ENCODE data around the gene MYCN. TPM values are rescaled to one million over a fixed set of nuclear protein-coding genes. Genes with fewer than 3 reads are reported as not detected.
"Not testable (repeated sequence)": the region's sequence is repeated elsewhere in the genome, so short reads cannot be mapped to it uniquely, and the experiment has no call there.

Gene MYCN
- total RNA-seq, 1 donor from 2014 or later: not detected

DNA sequence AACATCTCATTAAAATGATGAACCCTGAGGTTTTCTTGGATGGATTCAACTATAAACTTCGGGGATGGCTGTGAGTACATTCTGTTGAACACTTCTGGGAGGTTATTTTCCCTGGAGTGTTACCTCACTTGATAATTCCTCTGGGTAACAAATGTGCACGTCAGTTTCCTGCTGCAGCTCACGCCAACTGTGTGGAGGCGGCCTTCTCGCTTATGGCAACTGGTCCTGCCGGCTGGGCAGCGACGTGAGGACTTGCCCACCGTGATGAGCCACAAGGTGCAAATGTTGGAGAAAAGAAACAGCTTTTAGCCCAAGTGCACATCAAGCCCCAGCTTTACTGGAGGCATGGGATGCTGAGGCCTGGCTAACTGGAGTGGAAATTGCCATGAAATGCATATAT, 15.9 kb downstream of the MYCN start:
- H3K27me3 Mint-ChIP-seq (ENCODE audit: insufficient read depth): peaks cover 9% of the 10 kb centered on the region
- intact Hi-C loops (cut with micrococcal nuclease): no loop called here
- no peaks in the 10 kb centered on the region for H3K4me1 Mint-ChIP-seq (ENCODE audit: low read depth)
- DNase-seq (ENCODE audit: low spot score): no peak
- H3K4me3 Mint-ChIP-seq: no peak overlapping the region
- H3K9me3 Mint-ChIP-seq: no peaks in the 10 kb centered on the region
- no peak overlapping the region for H3K27ac Mint-ChIP-seq
- no peaks in the 10 kb centered on the region for H3K36me3 Mint-ChIP-seq (ENCODE audit: low read depth)

DNA sequence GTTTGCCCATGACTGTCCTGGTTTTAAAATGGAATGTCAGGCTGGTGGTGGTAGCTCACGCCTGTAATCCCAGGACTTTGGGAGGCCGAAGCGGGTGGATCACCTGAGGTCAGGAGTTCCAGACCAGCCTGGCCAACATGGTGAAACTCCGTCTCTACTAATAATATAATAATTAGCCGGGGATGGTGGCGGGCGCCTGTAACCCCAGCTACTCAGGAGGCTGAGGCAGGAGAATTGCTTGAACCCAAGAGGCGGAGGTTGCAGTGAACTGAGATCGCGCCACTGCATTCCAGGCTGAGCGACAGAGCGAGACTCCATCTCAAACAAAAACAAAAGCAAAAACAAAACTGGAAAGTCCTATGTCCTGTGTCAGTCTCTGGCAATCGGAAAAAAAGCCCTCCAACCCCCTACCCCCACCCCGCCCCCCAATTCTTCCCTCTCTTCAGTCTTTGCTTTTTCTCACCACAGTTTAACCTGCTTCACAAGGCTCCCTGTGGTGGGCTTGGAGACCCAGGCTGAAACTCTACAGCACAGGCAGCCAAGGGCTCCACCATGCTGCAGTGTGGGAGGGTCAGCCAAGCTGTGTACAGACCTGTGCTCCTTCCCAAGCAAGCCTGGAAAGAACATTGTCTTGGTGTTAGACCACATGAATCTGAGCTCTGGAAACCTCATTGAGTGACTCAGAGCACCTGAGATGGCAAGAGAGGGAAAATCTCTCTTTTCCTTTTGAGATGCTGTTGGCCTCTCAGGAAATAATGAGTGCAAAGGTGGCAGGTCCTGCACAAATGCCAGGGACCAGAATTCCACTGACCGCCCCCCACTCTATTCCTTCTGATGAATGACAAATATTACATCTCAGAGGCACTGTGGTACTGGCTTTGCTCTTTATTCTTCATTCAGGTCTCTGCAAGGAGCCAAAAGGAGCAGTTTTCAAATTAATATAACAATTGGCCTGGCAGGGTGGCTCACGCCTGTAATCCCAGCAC, 16.7 kb downstream of the MYCN start:
- no peaks in the 10 kb centered on the region for H3K9me3 Mint-ChIP-seq
- no peaks in the 10 kb centered on the region for H3K36me3 Mint-ChIP-seq (ENCODE audit: low read depth)
- no peak for DNase-seq (ENCODE audit: low spot score)
- H3K4me1 Mint-ChIP-seq (ENCODE audit: low read depth): no peaks in the 10 kb centered on the region
- H3K4me3 Mint-ChIP-seq: no peak overlapping the region
- peaks cover 9% of the 10 kb centered on the region for H3K27me3 Mint-ChIP-seq (ENCODE audit: insufficient read depth)
- no peak overlapping the region for H3K27ac Mint-ChIP-seq
- intact Hi-C loops (cut with micrococcal nuclease): no loop called here

DNA sequence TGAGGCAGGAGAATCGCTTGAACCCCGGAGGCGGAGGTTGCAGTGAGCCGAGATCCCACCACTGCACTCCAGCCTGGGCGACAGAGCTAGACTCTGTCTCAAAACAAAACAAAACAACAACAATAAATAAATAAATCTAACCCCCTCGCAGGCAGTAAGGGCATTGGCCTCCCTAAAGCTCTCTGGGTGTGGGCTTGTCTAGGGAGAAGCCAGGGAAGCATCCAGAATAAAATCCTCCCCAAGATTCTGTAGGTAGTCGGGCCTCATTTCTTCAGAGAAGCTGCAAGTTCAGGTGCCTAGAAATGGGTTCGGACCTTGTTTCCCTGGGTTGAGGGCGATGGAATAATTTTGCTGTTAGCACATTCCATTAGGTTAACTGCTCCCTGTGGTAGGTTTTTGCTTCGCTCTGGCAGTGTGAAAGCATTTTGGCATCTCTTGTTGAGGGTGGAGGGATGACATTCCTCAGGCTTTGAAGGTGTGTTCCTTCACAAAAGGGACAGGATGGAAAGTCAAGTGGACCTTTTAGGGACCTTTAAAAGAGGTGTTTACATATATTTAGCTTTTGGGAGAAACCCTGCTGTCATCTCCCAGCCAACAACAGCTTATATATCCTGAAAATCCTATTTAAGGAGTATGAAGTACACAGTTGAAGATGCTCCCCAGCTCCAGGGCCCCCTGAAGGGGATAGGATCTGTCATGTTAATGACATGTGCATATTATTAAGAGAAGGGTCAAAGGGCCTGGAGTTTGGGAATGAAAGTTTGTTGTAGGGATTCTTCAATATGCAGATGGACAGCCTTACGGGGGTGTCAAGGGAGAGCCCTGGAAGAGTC, 17.7 kb downstream of the MYCN start:
- DNase-seq (ENCODE audit: low spot score): no peak
- Mint-ChIP-seq H3K4me1 (ENCODE audit: low read depth) (no peaks in the 10 kb centered on the region), H3K36me3 (ENCODE audit: low read depth) (no peaks in the 10 kb centered on the region), H3K27ac (no peak overlapping the region), H3K9me3 (no peaks in the 10 kb centered on the region), H3K4me3 (no peak overlapping the region), H3K27me3 (ENCODE audit: insufficient read depth) (peaks cover 6% of the 10 kb centered on the region)
- intact Hi-C loops (cut with micrococcal nuclease): no loop called here

DNA sequence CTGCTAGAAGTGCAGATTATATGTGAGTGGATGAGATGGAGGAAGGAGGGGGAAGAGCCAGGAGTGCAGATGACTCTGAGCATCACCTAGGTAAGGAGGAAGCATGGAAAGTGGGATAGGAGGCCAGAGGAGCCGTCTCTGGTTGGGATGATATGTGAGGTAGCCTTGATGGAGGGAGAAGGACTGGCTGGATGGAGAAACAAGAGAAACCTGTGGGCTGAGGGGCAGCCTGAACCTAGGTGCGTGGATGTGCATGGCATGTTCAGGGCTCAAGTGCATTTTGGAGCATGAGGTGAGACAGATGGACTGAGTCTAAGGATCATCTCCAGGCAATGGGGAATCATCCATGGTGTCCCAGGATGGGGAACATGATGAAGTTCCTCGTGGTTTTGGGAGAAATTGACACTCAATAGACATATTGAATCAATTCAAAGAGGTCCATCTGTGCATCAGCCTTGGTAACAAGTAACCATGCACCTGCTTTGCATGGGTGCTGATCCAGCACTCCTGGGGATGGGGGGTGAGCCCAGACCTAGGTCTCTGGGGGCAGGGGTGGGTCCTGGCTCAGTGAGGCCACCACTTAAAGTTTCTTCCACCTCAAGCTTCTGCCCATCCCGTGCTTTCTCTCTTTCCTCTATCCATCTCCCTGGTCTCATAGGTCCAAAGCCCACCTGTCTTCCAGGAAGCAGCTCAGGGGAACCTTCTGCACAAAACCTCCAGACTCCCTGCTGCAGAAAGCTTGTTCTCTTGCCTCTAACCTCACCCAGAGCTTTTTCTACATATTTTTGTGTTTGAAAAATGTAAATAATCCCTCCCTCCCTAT, 19.2 kb downstream of the MYCN start:
- Mint-ChIP-seq H3K27me3 (ENCODE audit: insufficient read depth) (peaks cover 5% of the 10 kb centered on the region), H3K36me3 (ENCODE audit: low read depth) (no peaks in the 10 kb centered on the region), H3K4me3 (no peak overlapping the region), H3K4me1 (ENCODE audit: low read depth) (no peaks in the 10 kb centered on the region), H3K27ac (no peak overlapping the region), H3K9me3 (peaks cover 5% of the 10 kb centered on the region)
- intact Hi-C loops (cut with micrococcal nuclease): no loop called here
- DNase-seq (ENCODE audit: low spot score): no peak

DNA sequence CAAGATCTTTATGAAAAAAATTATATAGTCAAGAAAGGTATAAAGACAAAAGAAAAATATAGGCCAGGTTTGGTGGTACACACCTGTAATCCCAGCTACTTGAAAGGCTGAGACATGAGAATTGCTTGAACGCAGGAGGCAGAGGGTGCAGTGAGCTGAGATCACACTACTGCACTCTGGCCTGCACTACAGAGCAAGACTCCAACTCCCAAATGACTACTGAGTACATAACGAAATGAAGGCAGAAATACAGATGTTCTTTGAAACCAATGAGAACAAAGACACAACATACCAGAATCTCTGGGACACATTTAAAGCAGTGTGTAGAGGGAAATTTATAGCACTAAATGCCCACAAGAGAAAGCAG, 19.8 kb downstream of the MYCN start:
- H3K27ac Mint-ChIP-seq; H3K4me3 Mint-ChIP-seq; DNase-seq (ENCODE audit: low spot score); intact Hi-C loops (cut with micrococcal nuclease); H3K9me3 Mint-ChIP-seq; H3K4me1 Mint-ChIP-seq (ENCODE audit: low read depth); H3K36me3 Mint-ChIP-seq (ENCODE audit: low read depth); H3K27me3 Mint-ChIP-seq (ENCODE audit: insufficient read depth): not testable (repeated sequence)

DNA sequence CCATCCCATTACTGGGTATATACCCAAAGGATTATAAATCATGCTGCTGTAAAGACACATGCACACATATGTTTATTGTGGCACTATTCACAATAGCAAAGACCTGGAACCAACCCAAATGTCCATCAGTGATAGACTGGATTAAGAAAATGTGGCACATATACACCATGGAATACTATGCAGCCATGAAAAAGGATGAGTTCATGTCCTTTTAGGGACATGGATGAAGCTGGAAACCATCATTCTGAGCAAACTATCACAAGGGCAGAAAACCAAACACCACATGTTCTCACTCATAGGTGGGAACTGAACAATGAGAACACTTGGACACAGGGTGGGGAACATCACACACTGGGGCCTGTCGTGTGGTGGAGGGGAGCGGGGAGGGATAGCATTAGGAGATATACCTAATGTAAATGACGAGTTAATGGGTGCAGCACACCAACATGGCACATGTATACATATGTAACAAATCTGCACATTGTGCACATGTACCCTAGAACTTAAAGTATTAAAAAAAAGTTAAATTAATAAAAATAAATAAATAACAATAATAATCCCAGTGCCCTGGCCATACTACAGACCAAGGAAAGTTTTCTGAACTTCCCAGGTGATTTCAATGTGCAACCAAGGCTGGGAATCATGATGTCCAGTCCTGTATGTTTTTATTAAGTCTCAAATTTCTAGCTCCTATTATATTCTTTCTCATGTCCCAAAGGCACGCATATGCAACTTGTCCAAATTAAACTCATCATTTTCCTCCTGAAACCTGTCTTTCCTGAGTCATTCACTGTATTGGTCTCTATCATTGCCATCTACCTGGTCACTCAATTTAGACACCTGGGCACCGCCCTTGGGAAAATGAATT, 23.0 kb downstream of the MYCN start:
- H3K9me3 Mint-ChIP-seq; H3K27me3 Mint-ChIP-seq (ENCODE audit: insufficient read depth); H3K27ac Mint-ChIP-seq; H3K36me3 Mint-ChIP-seq (ENCODE audit: low read depth); H3K4me3 Mint-ChIP-seq; intact Hi-C loops (cut with micrococcal nuclease); DNase-seq (ENCODE audit: low spot score): not testable (repeated sequence)
- H3K4me1 Mint-ChIP-seq (ENCODE audit: low read depth): peaks cover 18% of the 10 kb centered on the region

DNA sequence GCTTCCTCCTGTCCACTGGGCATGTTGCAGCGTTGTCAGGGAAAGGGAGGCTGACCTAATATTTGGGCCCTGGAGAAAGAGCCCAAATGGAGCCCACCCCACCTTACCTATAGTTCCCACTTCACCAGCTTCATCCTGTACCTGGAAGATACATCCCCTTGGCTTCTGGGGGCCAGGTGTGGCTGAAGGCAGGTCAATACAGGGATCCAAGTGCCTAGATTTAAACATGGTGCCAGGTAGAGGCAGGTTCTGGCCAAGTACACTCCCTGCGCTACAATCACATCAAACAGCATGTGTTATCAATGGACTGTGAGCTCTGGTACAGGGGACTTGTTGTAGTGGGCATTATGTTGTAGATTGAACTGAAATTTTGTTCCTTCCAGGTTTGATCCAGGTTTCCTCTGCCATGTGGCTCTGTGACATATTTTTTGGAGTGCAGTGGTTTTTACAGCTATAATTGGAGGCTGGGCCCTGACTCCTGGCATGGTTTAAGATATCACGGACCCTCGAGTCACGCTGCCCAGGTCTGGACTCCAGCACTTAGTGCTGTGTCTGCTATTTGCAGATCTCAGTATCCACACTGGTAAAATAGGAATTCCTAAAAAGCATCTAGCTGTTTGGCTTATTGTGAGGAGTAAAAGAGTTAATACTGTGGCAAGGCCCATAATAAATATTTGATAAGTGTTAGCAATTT, 23.8 kb downstream of the MYCN start:
- intact Hi-C loops (cut with micrococcal nuclease): no loop called here
- Mint-ChIP-seq H3K27me3 (ENCODE audit: insufficient read depth) (peaks cover 2% of the 10 kb centered on the region), H3K4me3 (no peak overlapping the region), H3K9me3 (peaks cover 5% of the 10 kb centered on the region), H3K27ac (no peak overlapping the region), H3K4me1 (ENCODE audit: low read depth) (peaks cover 21% of the 10 kb centered on the region), H3K36me3 (ENCODE audit: low read depth) (no peaks in the 10 kb centered on the region)
- no peak for DNase-seq (ENCODE audit: low spot score)

DNA sequence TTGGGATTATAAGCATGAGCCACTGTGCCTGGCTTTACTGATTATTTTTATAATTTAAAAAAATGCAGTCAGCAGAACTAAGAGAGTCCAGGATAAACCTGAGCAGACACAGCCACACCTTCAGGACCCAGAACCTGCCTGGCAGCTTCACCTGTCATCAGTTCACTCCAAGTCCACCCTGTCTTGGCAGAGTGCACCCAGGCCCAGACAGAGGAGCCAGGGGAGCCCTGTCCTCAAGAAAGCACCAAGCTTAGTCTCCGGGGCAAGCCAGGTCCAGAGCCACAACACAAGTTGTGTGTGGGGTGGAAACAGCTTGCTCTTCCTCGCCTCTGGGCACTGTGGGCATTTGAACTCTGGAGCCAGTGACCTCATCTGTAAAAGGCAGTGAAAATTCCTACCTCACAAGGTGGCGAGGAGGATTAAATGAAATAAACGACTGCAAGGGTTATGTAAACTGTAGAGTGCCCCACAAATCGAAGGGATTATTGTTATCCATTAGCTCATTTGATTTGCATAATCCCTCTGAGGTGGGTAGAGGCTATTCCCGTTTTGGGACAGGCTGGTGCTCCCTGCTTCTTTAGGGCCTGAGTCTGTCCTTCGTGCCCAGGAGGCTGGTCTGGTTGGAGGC, 24.7 kb downstream of the MYCN start:
- intact Hi-C loops (cut with micrococcal nuclease): no loop called here
- no peak for DNase-seq (ENCODE audit: low spot score)

DNA sequence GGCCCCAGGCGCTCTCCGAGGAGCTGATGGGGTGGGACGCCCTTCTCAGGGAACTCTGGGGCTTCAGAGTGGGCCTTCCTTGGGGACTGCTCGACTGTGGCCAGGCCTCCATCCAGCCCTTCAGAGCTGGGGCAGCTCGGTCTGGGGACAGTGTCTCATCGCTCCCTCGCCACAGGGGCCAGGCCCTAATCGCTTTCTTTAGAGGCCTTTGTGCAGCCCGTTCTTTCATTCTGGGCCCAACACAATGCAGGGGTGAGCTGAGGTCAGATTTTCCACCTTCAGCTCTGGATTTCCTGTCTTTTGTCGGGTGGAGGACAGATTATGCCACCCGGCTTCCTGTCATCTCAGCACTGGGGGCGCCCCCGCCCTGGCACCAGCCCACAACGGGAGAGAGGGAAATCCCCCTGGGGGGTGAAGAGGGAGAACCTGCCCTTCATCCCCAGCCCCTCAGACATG, 25.2 kb downstream of the MYCN start:
- H3K27me3 Mint-ChIP-seq (ENCODE audit: insufficient read depth): peaks cover 3% of the 10 kb centered on the region
- H3K36me3 Mint-ChIP-seq (ENCODE audit: low read depth): no peaks in the 10 kb centered on the region
- H3K9me3 Mint-ChIP-seq: peaks cover 5% of the 10 kb centered on the region
- DNase-seq (ENCODE audit: low spot score): no peak
- peak overlapping the region; percentile 23 for H3K27ac Mint-ChIP-seq
- H3K4me3 Mint-ChIP-seq: no peak overlapping the region
- intact Hi-C loops (cut with micrococcal nuclease): no loop called here
- peaks cover 27% of the 10 kb centered on the region for H3K4me1 Mint-ChIP-seq (ENCODE audit: low read depth)

More for the DNA sequence above, 24.7 kb downstream of the MYCN start:
- H3K36me3 Mint-ChIP-seq (ENCODE audit: low read depth): no peaks in the 10 kb centered on the region
- peaks cover 5% of the 10 kb centered on the region for H3K9me3 Mint-ChIP-seq
- no peak overlapping the region for H3K4me3 Mint-ChIP-seq
- no peak overlapping the region for H3K27ac Mint-ChIP-seq
- H3K27me3 Mint-ChIP-seq (ENCODE audit: insufficient read depth): peaks cover 3% of the 10 kb centered on the region
- H3K4me1 Mint-ChIP-seq (ENCODE audit: low read depth): peaks cover 27% of the 10 kb centered on the region

DNA sequence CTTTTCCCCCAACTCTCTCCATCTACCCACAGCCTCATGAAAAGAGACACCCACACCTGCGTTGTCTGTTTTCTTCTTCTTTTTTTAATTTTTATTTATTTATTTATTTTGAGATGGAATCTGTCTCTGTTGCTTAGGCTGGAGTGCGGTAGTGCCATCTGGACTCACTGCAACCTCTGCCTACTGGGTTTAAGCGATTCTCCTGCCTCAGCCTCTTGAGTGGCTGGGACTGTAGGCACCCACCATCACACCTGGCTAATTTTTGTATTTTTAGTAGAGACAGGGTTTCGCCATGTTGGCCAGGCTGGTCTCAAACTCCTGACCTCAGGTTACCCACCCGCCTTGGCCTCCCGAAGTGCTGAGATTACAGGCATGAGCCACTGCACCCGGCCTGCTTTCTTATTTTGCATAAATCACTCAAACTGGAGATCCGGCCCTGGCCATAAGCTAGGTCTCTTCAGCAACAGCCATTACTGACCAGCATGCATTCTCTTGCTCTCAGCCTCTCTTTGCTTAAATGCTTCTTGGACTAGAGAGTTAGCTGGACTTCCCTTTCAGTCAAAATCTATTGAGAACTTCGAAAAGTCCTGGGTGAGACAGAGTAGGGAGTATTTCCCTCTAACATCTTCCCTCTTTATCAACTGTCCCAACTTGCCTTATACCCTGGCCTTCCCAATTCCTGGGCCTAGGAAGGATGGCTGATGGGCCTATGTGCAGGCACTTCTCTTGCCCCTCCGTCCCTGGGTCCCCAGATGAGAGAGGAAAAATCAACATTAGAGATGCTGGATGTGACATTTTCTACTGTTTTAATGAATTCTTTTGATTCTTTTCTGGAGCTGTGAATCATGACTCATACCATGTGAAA, 27.3 kb downstream of the MYCN start:
- intact Hi-C loops (cut with micrococcal nuclease): no loop called here
- Mint-ChIP-seq H3K27ac (peak overlapping the region; percentile 2), H3K4me3 (no peak overlapping the region), H3K4me1 (ENCODE audit: low read depth) (peaks cover 27% of the 10 kb centered on the region), H3K36me3 (ENCODE audit: low read depth) (no peaks in the 10 kb centered on the region), H3K27me3 (ENCODE audit: insufficient read depth) (peaks cover 3% of the 10 kb centered on the region), H3K9me3 (peaks cover 5% of the 10 kb centered on the region)
- DNase-seq (ENCODE audit: low spot score): no peak
